ENCODE data around the gene CNIH3. TPM values are rescaled to one million over a fixed set of nuclear protein-coding genes. Genes with fewer than 3 reads are reported as not detected.

CNIH3 gene
- polyA plus RNA-seq, 4 donors: 0.70 to 2.1 TPM; not detected in 2

- H3K27me3 ChIP-seq (ENCODE audit: control insufficient read depth in 3 of 3, insufficient read depth in 3 of 3, low read length in 3 of 3): no peaks in the 10 kb centered on the region
- no peaks in the 10 kb centered on the region for H3K4me1 ChIP-seq (ENCODE audit: control insufficient read depth in 3 of 3, insufficient read depth in 2 of 3, low read depth in 1 of 3, low read length in 2 of 3)
- no peak overlapping the region for H3K4me3 ChIP-seq (ENCODE audit: low read depth in 1 of 3, low read length in 3 of 3)
- FAIRE-seq (no peak), DNase-seq (no peak)
- peaks cover 0 to 6% of the 10 kb centered on the region in 2 donors for H3K9me3 ChIP-seq (ENCODE audit: control insufficient read depth in 2 of 2, insufficient read depth in 1 of 2, low read depth in 1 of 2, low read length in 1 of 2)
- H3K27ac ChIP-seq (ENCODE audit: low read depth in 1 of 3, low read length in 2 of 3): no peak overlapping the region
- no peaks in the 10 kb centered on the region for H3K36me3 ChIP-seq (ENCODE audit: control insufficient read depth in 3 of 3, insufficient read depth in 2 of 3, low read depth in 1 of 3, low read length in 3 of 3)
- WGBS, 3 donors: 85 to 91% (median 88%) methylated on average over 10 of the region's 10 CpGs
Observed at GRCh38 chr1:224585051-224585450, 31.1 kb upstream of the CNIH3 start.

GRCh38 chr1:224587051-224587450, 29.1 kb upstream of the CNIH3 start:
- WGBS, 3 donors: 69 to 84% (median 78%) methylated on average over 3 of the region's 3 CpGs
- Histone ChIP-seq H3K36me3 (ENCODE audit: control insufficient read depth in 3 of 3, insufficient read depth in 2 of 3, low read depth in 1 of 3, low read length in 3 of 3) (no peaks in the 10 kb centered on the region), H3K4me1 (ENCODE audit: control insufficient read depth in 3 of 3, insufficient read depth in 2 of 3, low read depth in 1 of 3, low read length in 2 of 3) (no peaks in the 10 kb centered on the region), H3K27ac (ENCODE audit: low read depth in 1 of 3, low read length in 2 of 3) (no peak overlapping the region), H3K4me3 (ENCODE audit: low read depth in 1 of 3, low read length in 3 of 3) (no peak overlapping the region), H3K9me3 (ENCODE audit: control insufficient read depth in 2 of 2, insufficient read depth in 1 of 2, low read depth in 1 of 2, low read length in 1 of 2) (peaks cover 0 to 6% of the 10 kb centered on the region in 2 donors), H3K27me3 (ENCODE audit: control insufficient read depth in 3 of 3, insufficient read depth in 3 of 3, low read length in 3 of 3) (no peaks in the 10 kb centered on the region)
- FAIRE-seq: no peak
- no peak for DNase-seq

- no peak for DNase-seq
- Histone ChIP-seq H3K4me1 (ENCODE audit: control insufficient read depth in 3 of 3, insufficient read depth in 2 of 3, low read depth in 1 of 3, low read length in 2 of 3) (no peaks in the 10 kb centered on the region), H3K27ac (ENCODE audit: low read depth in 1 of 3, low read length in 2 of 3) (no peak overlapping the region), H3K4me3 (ENCODE audit: low read depth in 1 of 3, low read length in 3 of 3) (no peak overlapping the region), H3K36me3 (ENCODE audit: control insufficient read depth in 3 of 3, insufficient read depth in 2 of 3, low read depth in 1 of 3, low read length in 3 of 3) (no peaks in the 10 kb centered on the region), H3K27me3 (ENCODE audit: control insufficient read depth in 3 of 3, insufficient read depth in 3 of 3, low read length in 3 of 3) (no peaks in the 10 kb centered on the region), H3K9me3 (ENCODE audit: control insufficient read depth in 2 of 2, insufficient read depth in 1 of 2, low read depth in 1 of 2, low read length in 1 of 2) (peaks cover 0 to 6% of the 10 kb centered on the region in 2 donors)
- WGBS, 3 donors: 38 to 60% (median 41%) methylated on average over 1 of the region's 1 CpG
- FAIRE-seq: no peak
Observed at GRCh38 chr1:224588515-224588914, 27.6 kb upstream of the CNIH3 start.

GRCh38 chr1:224589006-224589405, 27.1 kb upstream of the CNIH3 start:
- Histone ChIP-seq H3K4me1 (ENCODE audit: control insufficient read depth in 3 of 3, insufficient read depth in 2 of 3, low read depth in 1 of 3, low read length in 2 of 3) (no peaks in the 10 kb centered on the region), H3K36me3 (ENCODE audit: control insufficient read depth in 3 of 3, insufficient read depth in 2 of 3, low read depth in 1 of 3, low read length in 3 of 3) (no peaks in the 10 kb centered on the region), H3K27ac (ENCODE audit: low read depth in 1 of 3, low read length in 2 of 3) (no peak overlapping the region), H3K27me3 (ENCODE audit: control insufficient read depth in 3 of 3, insufficient read depth in 3 of 3, low read length in 3 of 3) (no peaks in the 10 kb centered on the region), H3K4me3 (ENCODE audit: low read depth in 1 of 3, low read length in 3 of 3) (no peak overlapping the region), H3K9me3 (ENCODE audit: control insufficient read depth in 2 of 2, insufficient read depth in 1 of 2, low read depth in 1 of 2, low read length in 1 of 2) (peaks cover 0 to 6% of the 10 kb centered on the region in 2 donors)
- DNase-seq (no peak), FAIRE-seq (no peak)
- WGBS, 3 donors: 73 to 79% (median 75%) methylated on average over 6 of the region's 6 CpGs

- FAIRE-seq: no peak
Observed at GRCh38 chr1:224591326-224591725, 24.8 kb upstream of the CNIH3 start.

GRCh38 chr1:224592636-224593582, 23.2 kb upstream of the CNIH3 start:
- 54 to 64% (median 62%) methylated on average over 6 of the region's 6 CpGs for WGBS, 3 donors
- no peak for FAIRE-seq

More at GRCh38 chr1:224591326-224591725, 24.8 kb upstream of the CNIH3 start:
- H3K27me3 ChIP-seq (ENCODE audit: control insufficient read depth in 3 of 3, insufficient read depth in 3 of 3, low read length in 3 of 3): no peaks in the 10 kb centered on the region
- no peak overlapping the region for H3K27ac ChIP-seq (ENCODE audit: low read depth in 1 of 3, low read length in 2 of 3)
- H3K4me3 ChIP-seq (ENCODE audit: low read depth in 1 of 3, low read length in 3 of 3): no peak overlapping the region
- peaks cover 0 to 6% of the 10 kb centered on the region in 2 donors for H3K9me3 ChIP-seq (ENCODE audit: control insufficient read depth in 2 of 2, insufficient read depth in 1 of 2, low read depth in 1 of 2, low read length in 1 of 2)
- no peaks in the 10 kb centered on the region for H3K4me1 ChIP-seq (ENCODE audit: control insufficient read depth in 3 of 3, insufficient read depth in 2 of 3, low read depth in 1 of 3, low read length in 2 of 3)
- 86 to 98% (median 86%) methylated on average over 1 of the region's 1 CpG for WGBS, 3 donors
- no peaks in the 10 kb centered on the region for H3K36me3 ChIP-seq (ENCODE audit: control insufficient read depth in 3 of 3, insufficient read depth in 2 of 3, low read depth in 1 of 3, low read length in 3 of 3)
- no peak for DNase-seq

GRCh38 chr1:224594360-224594759, 21.8 kb upstream of the CNIH3 start:
- Histone ChIP-seq H3K36me3 (ENCODE audit: control insufficient read depth in 3 of 3, insufficient read depth in 2 of 3, low read depth in 1 of 3, low read length in 3 of 3) (no peaks in the 10 kb centered on the region), H3K9me3 (ENCODE audit: control insufficient read depth in 2 of 2, insufficient read depth in 1 of 2, low read depth in 1 of 2, low read length in 1 of 2) (no peaks in the 10 kb centered on the region), H3K27ac (ENCODE audit: low read depth in 1 of 3, low read length in 2 of 3) (no peak overlapping the region), H3K27me3 (ENCODE audit: control insufficient read depth in 3 of 3, insufficient read depth in 3 of 3, low read length in 3 of 3) (no peaks in the 10 kb centered on the region), H3K4me3 (ENCODE audit: low read depth in 1 of 3, low read length in 3 of 3) (no peak overlapping the region), H3K4me1 (ENCODE audit: control insufficient read depth in 3 of 3, insufficient read depth in 2 of 3, low read depth in 1 of 3, low read length in 2 of 3) (no peaks in the 10 kb centered on the region)
- WGBS, 3 donors: 72 to 83% (median 79%) methylated on average over 3 of the region's 3 CpGs
- no peak for DNase-seq
- FAIRE-seq: no peak

More at GRCh38 chr1:224592636-224593582, 23.2 kb upstream of the CNIH3 start:
- Histone ChIP-seq H3K27me3 (ENCODE audit: control insufficient read depth in 3 of 3, insufficient read depth in 3 of 3, low read length in 3 of 3) (no peaks in the 10 kb centered on the region), H3K36me3 (ENCODE audit: control insufficient read depth in 3 of 3, insufficient read depth in 2 of 3, low read depth in 1 of 3, low read length in 3 of 3) (no peaks in the 10 kb centered on the region), H3K4me3 (ENCODE audit: low read depth in 1 of 3, low read length in 3 of 3) (no peak overlapping the region), H3K9me3 (ENCODE audit: control insufficient read depth in 2 of 2, insufficient read depth in 1 of 2, low read depth in 1 of 2, low read length in 1 of 2) (peaks cover 0 to 6% of the 10 kb centered on the region in 2 donors), H3K4me1 (ENCODE audit: control insufficient read depth in 3 of 3, insufficient read depth in 2 of 3, low read depth in 1 of 3, low read length in 2 of 3) (no peaks in the 10 kb centered on the region), H3K27ac (ENCODE audit: low read depth in 1 of 3, low read length in 2 of 3) (no peak overlapping the region)
- DNase-seq: no peak

GRCh38 chr1:224594851-224595250, 21.3 kb upstream of the CNIH3 start:
- Histone ChIP-seq H3K9me3 (ENCODE audit: control insufficient read depth in 2 of 2, insufficient read depth in 1 of 2, low read depth in 1 of 2, low read length in 1 of 2) (no peaks in the 10 kb centered on the region), H3K27me3 (ENCODE audit: control insufficient read depth in 3 of 3, insufficient read depth in 3 of 3, low read length in 3 of 3) (no peaks in the 10 kb centered on the region), H3K36me3 (ENCODE audit: control insufficient read depth in 3 of 3, insufficient read depth in 2 of 3, low read depth in 1 of 3, low read length in 3 of 3) (no peaks in the 10 kb centered on the region), H3K4me3 (ENCODE audit: low read depth in 1 of 3, low read length in 3 of 3) (no peak overlapping the region), H3K4me1 (ENCODE audit: control insufficient read depth in 3 of 3, insufficient read depth in 2 of 3, low read depth in 1 of 3, low read length in 2 of 3) (no peaks in the 10 kb centered on the region), H3K27ac (ENCODE audit: low read depth in 1 of 3, low read length in 2 of 3) (no peak overlapping the region)
- no peak for FAIRE-seq
- DNase-seq: no peak

All from small intestine (tissue), 7 donors.